Measurements from ENCODE around the gene RCAN2. TPM values are rescaled to one million over a fixed set of nuclear protein-coding genes. Genes with fewer than 3 reads are reported as not detected.

The RCAN2 gene
- total and polyA plus RNA-seq, 2 donors (not counting 3 experiments of a cell fraction or from before 2014, with no cell fraction given) = 0.07 to 0.33 TPM

DNA sequence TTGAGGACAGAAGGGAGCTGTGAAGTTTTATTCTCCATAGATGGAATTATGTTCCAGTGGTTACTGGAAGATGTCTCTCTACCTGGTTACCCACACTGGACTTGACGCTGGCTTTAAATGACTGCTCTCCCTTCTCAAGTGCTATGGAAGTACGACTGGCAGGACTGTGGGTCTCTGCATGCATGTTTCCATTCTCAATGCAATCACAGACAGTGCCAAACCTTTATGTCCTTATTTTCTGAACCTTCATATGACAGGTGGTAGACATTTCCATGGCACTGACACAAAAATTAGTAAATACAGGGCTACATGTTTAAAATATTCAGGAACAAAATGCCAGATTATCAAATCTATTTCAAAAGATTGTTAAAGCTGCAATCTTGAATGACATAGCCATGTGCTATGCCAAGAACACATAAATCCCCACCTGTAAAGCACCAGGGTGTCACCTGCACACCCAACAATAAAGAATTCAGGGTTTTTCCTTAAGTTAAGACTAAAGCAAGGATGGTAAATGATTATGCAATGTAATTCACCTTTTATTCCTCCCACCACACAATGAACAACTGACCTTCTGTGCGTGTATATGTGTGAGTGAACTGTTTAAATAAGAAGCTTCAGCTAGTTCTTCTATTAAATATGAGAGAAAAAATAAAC, 167.2 kb downstream of the RCAN2 start:
- POLR2A ChIA-PET = no interaction called here
- no TSS peak for BruUV-seq (replicated peaks)
- Histone ChIP-seq H3K27ac (ENCODE audit: insufficient read depth, low read depth, low read length) (no peak overlapping the region), H3K4me1 (ENCODE audit: control insufficient read depth, extremely low read depth, insufficient read depth, low read length) (no peaks in the 10 kb centered on the region), H3K9ac (replicated peaks; ENCODE audit: extremely low read depth, insufficient read depth, low read length) (no peak overlapping the region), H2AFZ (ENCODE audit: low read depth, low read length) (no peak overlapping the region), H3K9me3 (replicated peaks; ENCODE audit: control insufficient read depth, insufficient read depth, low read length) (no peaks in the 10 kb centered on the region), H3K27me3 (ENCODE audit: control insufficient read depth in 2 of 2, insufficient read depth in 2 of 2, low read length in 2 of 2) (peaks cover 2 to 4% of the 10 kb centered on the region in 2 experiments), H3K4me3 (replicated peaks in 1 of 3; ENCODE audit: insufficient read depth in 1 of 3, low read depth in 1 of 3, low read length in 3 of 3) (no peak overlapping the region), H3K9me1 (replicated peaks; ENCODE audit: control insufficient read depth, extremely low read depth, insufficient read depth, low read length) (no peaks in the 10 kb centered on the region), H3K79me2 (ENCODE audit: control insufficient read depth, insufficient read depth, low read length) (no peaks in the 10 kb centered on the region), H3K36me3 (ENCODE audit: control insufficient read depth in 2 of 2, extremely low read depth in 1 of 2, insufficient read depth in 2 of 2, low read length in 2 of 2) (no peaks in the 10 kb centered on the region), H3K4me2 (ENCODE audit: insufficient read depth, low read length) (no peak overlapping the region), H4K20me1 (replicated peaks; ENCODE audit: control insufficient read depth, extremely low read depth, insufficient read depth, low read length) (no peaks in the 10 kb centered on the region)
- intact Hi-C loops (cut with micrococcal nuclease) = no loop called here
- DNase-seq (ENCODE audit: low read depth, low spot score) (no peak), FAIRE-seq (no peak)
- CTCF ChIA-PET = no interaction called here
- dilution Hi-C loops (cut with MboI; ENCODE audit: extremely low pct_ligation_motif_present, low sequenced_read_pairs) = no loop called here
- TF ChIP-seq JUN (IDR thresholded peaks at IDR 0.05; ENCODE audit: borderline replicate concordance, insufficient read depth, insufficient read length, low read depth) = no peak
- TF ChIP-seq, protein P1, sequence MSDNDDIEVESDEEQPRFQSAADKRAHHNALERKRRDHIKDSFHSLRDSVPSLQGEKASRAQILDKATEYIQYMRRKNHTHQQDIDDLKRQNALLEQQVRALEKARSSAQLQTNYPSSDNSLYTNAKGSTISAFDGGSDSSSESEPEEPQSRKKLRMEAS (IDR thresholded peaks at IDR 0.05; ENCODE audit: insufficient read depth, insufficient read length) = no peak
- TF ChIP-seq, protein P2, sequence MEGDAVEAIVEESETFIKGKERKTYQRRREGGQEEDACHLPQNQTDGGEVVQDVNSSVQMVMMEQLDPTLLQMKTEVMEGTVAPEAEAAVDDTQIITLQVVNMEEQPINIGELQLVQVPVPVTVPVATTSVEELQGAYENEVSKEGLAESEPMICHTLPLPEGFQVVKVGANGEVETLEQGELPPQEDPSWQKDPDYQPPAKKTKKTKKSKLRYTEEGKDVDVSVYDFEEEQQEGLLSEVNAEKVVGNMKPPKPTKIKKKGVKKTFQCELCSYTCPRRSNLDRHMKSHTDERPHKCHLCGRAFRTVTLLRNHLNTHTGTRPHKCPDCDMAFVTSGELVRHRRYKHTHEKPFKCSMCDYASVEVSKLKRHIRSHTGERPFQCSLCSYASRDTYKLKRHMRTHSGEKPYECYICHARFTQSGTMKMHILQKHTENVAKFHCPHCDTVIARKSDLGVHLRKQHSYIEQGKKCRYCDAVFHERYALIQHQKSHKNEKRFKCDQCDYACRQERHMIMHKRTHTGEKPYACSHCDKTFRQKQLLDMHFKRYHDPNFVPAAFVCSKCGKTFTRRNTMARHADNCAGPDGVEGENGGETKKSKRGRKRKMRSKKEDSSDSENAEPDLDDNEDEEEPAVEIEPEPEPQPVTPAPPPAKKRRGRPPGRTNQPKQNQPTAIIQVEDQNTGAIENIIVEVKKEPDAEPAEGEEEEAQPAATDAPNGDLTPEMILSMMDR (IDR thresholded peaks at IDR 0.05; ENCODE audit: extremely low read depth in 1 of 2, insufficient read depth in 1 of 2, low read depth in 1 of 2, low read length in 2 of 2) = no peak
- no peak for TF ChIP-seq GATA2 (IDR thresholded peaks at IDR 0.05; ENCODE audit: insufficient read depth, insufficient read length, low read depth, low read length)
- no peak for TF ChIP-seq EZH2 (IDR thresholded peaks at IDR 0.05; ENCODE audit: borderline replicate concordance, low read depth, low read length, severe bottlenecking)
- TF ChIP-seq POLR2AphosphoS5 (IDR thresholded peaks at IDR 0.05; ENCODE audit: insufficient read depth, low read depth, low read length) = no peak
- TF ChIP-seq FOS (IDR thresholded peaks at IDR 0.05; ENCODE audit: borderline replicate concordance, insufficient read depth, low read length) = no peak
- TF ChIP-seq MYC (IDR thresholded peaks at IDR 0.05; ENCODE audit: low read depth, low read length) = no peak
- TF ChIP-seq POLR2A (IDR thresholded peaks at IDR 0.05; ENCODE audit: low read depth, low read length) = no peak
